ENCODE results near the gene TRHDE. TPM values are rescaled to one million over a fixed set of nuclear protein-coding genes. Genes with fewer than 3 reads are reported as not detected.

TRHDE gene
- total RNA-seq, 4 donors from 2014 or later, result 0.05 to 0.81 (median 0.40) TPM

GRCh38 chr12:72543777-72544467, 271.8 kb downstream of the TRHDE start:
- no peak for DNase-seq
- TF ChIP-seq CTCF (IDR thresholded peaks at IDR 0.05), result no peak
- no peak for TF ChIP-seq POLR2A (IDR thresholded peaks at IDR 0.05)
- intact Hi-C loops (cut with DNase I), result no loop called here
- H3K36me3 ChIP-seq, result no peaks in the 10 kb centered on the region
- no peak overlapping the region for H3K27ac ChIP-seq
- H3K4me1 ChIP-seq, result no peaks in the 10 kb centered on the region
- H3K4me3 ChIP-seq (replicated peaks in 1 of 3), result no peak overlapping the region
- H3K9me3 ChIP-seq, result no peaks in the 10 kb centered on the region
- no peaks in the 10 kb centered on the region for H3K27me3 ChIP-seq
- WGBS, 2 donors, result 42 to 68% methylated on average over 2 of the region's 2 CpGs

GRCh38 chr12:72546106-72546505, 273.9 kb downstream of the TRHDE start:
- H3K36me3 ChIP-seq, result no peaks in the 10 kb centered on the region
- H3K27ac ChIP-seq, result no peak overlapping the region
- intact Hi-C loops (cut with DNase I), result no loop called here
- no peaks in the 10 kb centered on the region for H3K27me3 ChIP-seq
- TF ChIP-seq CTCF (IDR thresholded peaks at IDR 0.05) (no peak), POLR2A (IDR thresholded peaks at IDR 0.05) (no peak)
- no peak for DNase-seq
- 60 to 84% methylated on average over 1 of the region's 1 CpG for WGBS, 2 donors
- H3K4me3 ChIP-seq (replicated peaks in 1 of 3), result no peak overlapping the region
- no peaks in the 10 kb centered on the region for H3K9me3 ChIP-seq
- H3K4me1 ChIP-seq, result no peaks in the 10 kb centered on the region

- intact Hi-C loops (cut with DNase I), result no loop called here
- Histone ChIP-seq H3K9me3 (no peaks in the 10 kb centered on the region), H3K36me3 (no peaks in the 10 kb centered on the region), H3K4me3 (replicated peaks in 1 of 3) (no peak overlapping the region), H3K27ac (no peak overlapping the region), H3K27me3 (no peaks in the 10 kb centered on the region), H3K4me1 (no peaks in the 10 kb centered on the region)
- DNase-seq, result no peak
- TF ChIP-seq CTCF (IDR thresholded peaks at IDR 0.05) (no peak), POLR2A (IDR thresholded peaks at IDR 0.05) (no peak)
Measured at GRCh38 chr12:72547573-72547972, 275.4 kb downstream of the TRHDE start.

- H3K9me3 ChIP-seq, result no peaks in the 10 kb centered on the region
- intact Hi-C loops (cut with DNase I), result no loop called here
- no peak for TF ChIP-seq POLR2A (IDR thresholded peaks at IDR 0.05)
- no peak for TF ChIP-seq CTCF (IDR thresholded peaks at IDR 0.05)
- no peak overlapping the region for H3K27ac ChIP-seq
- H3K4me1 ChIP-seq, result no peaks in the 10 kb centered on the region
- H3K27me3 ChIP-seq, result no peaks in the 10 kb centered on the region
- WGBS, 2 donors, result 93 to 94% methylated on average over 1 of the region's 1 CpG
- no peak for DNase-seq
- no peak overlapping the region for H3K4me3 ChIP-seq (replicated peaks in 1 of 3)
- no peaks in the 10 kb centered on the region for H3K36me3 ChIP-seq
Measured at GRCh38 chr12:72549184-72549583, 277.0 kb downstream of the TRHDE start.

GRCh38 chr12:72560003-72560769, 288.0 kb downstream of the TRHDE start:
- Histone ChIP-seq H3K27ac (no peak overlapping the region), H3K9me3 (no peaks in the 10 kb centered on the region), H3K4me1 (no peaks in the 10 kb centered on the region), H3K36me3 (no peaks in the 10 kb centered on the region), H3K4me3 (replicated peaks in 1 of 3) (no peak overlapping the region), H3K27me3 (no peaks in the 10 kb centered on the region)
- 75 to 76% methylated on average over 4 of the region's 4 CpGs for WGBS, 2 donors
- intact Hi-C loops (cut with DNase I), result no loop called here
- TF ChIP-seq CTCF (IDR thresholded peaks at IDR 0.05) (no peak), POLR2A (IDR thresholded peaks at IDR 0.05) (no peak)
- no peak for DNase-seq
